NCI-H1930 (cell line): Measurements from ENCODE around the gene SDR42E1.
"Not testable (repeated sequence)": the region's sequence is repeated elsewhere in the genome, so short reads cannot be mapped to it uniquely, and the experiment has no call there.

ENCODE experiments used
- DNase-seq, 2 experiments: peaks; one replicate each; lab custom pipeline; 2025; lab: John Stamatoyannopoulos, UW

The SDR42E1 gene

GRCh38 chr16:82005027-82005830 lies 6.0 kb downstream of the SDR42E1 start:
- no peak for DNase-seq

DNA sequence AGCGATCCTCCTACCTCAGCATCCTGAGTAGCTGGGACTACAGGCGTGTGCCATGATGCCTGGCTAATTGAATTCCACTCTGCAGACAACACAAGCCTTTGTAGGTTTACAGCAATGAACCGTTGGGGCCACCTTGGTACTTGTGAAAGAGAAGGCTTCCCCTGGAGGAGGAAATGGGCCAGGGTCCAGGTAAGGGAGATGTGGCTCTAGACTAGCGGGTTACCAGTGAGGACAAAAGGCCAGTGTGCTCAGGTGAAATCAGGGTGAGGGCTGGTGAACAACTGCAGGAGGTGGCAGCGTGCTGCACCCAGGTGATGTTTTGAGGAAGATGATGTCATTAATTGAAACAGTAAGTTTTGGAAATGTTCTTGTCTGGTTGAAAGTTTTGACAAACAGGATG lies 6.7 kb downstream of the SDR42E1 start:
- DNase-seq, result no peak

GRCh38 chr16:82002831-82003230 lies 8.4 kb downstream of the SDR42E1 start:
- DNase-seq, result no peak

DNA sequence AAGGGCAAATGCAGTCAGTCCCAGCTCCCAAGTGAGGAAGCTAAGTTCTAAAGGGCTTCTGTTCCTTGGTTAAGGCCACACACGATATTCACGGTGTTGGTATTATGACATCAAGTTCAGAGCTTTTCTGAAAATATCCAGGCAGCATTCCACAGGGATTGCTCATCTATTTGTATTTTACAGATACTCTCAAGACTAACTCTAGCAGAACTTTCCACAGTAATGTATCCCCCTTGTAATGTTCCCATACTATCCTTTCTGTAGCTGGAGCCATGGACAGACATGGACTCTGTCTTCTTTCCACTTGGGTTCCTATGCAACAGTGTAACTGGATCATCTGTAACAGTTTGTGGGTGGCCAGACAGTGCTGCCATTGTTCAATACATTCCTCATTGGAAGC lies 13.5 kb downstream of the SDR42E1 start:
- no peak for DNase-seq

DNA sequence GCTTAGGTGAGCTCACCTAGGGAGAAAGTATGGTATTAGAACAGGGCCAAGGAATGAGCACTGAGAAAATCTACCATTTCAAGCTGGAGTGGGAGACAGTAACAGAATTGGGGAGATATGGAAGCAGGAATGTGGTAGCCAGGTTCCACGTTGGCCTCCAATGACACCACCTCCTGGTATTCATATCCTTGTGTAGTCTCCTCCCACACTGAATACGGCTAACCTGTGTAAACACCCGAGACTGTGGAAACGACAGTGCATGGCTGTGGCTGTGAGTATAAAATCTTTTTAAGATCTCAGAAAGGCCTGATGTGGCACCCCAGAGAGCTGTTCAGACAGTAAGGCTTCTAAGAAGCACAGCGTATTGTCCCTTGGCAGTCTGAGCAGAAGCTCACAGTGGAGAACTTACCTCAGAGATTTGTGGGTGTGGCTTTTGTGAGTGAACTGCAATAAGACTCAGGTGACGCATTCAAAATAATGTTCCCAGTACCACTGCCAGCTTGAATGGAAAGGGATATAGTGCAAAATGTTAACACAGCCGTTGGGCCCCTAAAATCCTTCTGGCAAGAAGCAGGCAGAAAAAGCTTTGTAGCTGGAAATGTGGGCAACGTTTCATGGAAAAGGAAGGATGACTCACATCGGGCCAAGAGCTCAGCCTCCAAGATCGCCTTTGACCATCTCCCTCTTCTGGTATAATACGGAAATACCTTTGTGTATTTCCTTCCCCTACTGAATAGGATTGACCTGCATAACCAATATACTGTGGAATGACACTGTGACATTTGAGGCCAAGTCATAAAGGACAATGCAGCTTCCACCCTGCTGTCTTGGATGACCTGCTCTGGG lies 14.4 kb downstream of the SDR42E1 start:
- DNase-seq, result no peak

DNA sequence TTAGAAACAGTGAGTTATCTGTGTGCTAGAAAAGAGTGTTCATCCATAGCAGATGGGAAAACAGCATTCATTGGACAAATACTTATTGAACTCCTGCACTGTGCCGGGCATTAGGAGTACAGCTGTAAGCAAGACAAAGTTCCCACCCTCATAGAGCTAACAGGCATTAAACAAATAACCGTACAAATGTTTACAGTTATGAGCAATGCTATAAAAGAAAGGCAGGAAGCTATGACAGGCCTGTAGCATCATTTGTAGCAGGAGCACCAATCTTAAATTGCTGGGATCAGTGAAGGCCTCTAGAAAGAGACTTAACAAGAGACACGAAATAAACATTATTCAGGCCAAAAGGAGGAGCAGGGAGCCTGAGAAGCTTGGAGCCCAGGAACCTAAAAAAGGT lies 15.6 kb downstream of the SDR42E1 start:
- no peak for DNase-seq

GRCh38 chr16:81994485-81994884 lies 16.8 kb downstream of the SDR42E1 start:
- no peak for DNase-seq

DNA sequence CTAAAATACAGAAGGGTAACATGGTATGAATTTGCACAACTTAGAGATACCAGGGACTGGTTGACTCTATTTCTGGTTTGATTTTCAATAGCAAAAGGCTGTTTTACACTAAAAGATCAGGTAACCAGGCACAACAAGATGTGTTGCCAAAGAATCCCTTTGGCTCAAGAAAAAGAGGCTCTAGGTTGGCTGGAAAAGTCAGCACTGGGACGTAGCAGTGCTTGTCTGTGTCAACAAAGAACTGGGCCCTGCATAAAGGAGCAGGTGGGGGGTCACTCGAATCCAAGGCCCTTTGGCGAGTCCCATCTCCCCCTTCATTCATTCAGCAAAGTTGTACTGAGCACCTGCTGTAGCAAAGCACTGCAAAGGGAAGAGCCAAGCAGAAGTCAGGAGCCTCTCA lies 18.4 kb downstream of the SDR42E1 start:
- no peak for DNase-seq

GRCh38 chr16:81987706-81988105 lies 23.6 kb downstream of the SDR42E1 start:
- no peak for DNase-seq

GRCh38 chr16:81987121-81987520 lies 24.1 kb downstream of the SDR42E1 start:
- DNase-seq, result no peak

- DNase-seq, result not testable (repeated sequence)
These were observed 33.8 kb downstream of the SDR42E1 start for GRCh38 chr16:81977335-81977942.

DNA sequence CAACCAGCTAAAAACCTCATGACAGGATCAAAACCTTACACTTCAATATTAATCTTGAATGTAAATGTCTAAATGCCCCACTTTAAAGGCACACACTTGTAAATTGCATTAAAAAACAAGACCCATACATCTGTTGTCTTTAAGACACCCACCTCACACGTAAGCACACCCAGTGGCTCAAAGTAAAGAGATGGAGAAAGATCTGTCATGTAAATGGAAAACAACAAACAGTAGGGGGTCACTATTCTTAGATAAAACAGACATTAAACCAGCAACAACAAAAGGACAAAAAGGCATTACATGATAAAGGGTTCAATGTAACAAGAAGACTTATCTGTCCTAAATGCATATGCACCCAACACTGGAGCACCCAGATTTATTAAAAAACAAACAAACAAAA lies 35.6 kb downstream of the SDR42E1 start:
- no peak for DNase-seq

GRCh38 chr16:81973737-81974136 lies 37.5 kb downstream of the SDR42E1 start:
- no peak for DNase-seq

GRCh38 chr16:81971853-81972252 lies 39.4 kb downstream of the SDR42E1 start:
- DNase-seq, result no peak

- no peak for DNase-seq
These were observed 43.9 kb downstream of the SDR42E1 start for GRCh38 chr16:81967358-81967757.

DNA sequence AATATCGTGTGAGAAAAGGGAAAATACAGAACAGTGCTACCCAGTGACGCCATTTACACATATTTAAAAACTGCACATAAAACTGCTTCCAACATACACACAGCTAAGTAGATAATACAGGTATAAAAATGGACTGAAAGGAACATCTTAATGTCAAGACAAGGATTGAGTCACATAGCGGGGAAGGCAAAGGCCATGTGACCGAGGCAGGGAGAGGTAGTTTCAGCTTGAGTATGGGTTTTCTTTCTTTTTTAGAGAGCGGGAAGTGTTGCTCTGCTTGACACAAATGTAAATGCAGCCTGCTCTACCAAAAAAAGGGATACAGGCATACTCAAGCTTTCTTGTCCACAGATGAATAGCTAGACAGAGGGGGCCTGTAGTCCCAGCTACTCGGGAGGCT lies 46.5 kb downstream of the SDR42E1 start:
- no peak for DNase-seq

GRCh38 chr16:81956213-81956948 lies 54.9 kb downstream of the SDR42E1 start:
- DNase-seq, result no peak

GRCh38 chr16:81951564-81951963 lies 59.7 kb downstream of the SDR42E1 start:
- no peak for DNase-seq

- DNase-seq, result no peak
These were observed 65.1 kb downstream of the SDR42E1 start for GRCh38 chr16:81946206-81946605.

GRCh38 chr16:81945665-81946064 lies 65.6 kb downstream of the SDR42E1 start:
- no peak for DNase-seq

GRCh38 chr16:81942007-81942601 lies 69.2 kb downstream of the SDR42E1 start:
- DNase-seq, result no peak
